Measurements from ENCODE around the gene ETV3. TPM values are rescaled to one million over a fixed set of nuclear protein-coding genes. Genes with fewer than 3 reads are reported as not detected.
A peak's percentile ranks its signal among the peaks of the same experiment; 100 is the strongest.

ETV3 gene
- total and polyA plus RNA-seq, 2 of the 13 experiments (the other 11 are each of a cell fraction or from before 2014, with no cell fraction given): 4.2 to 5.8 TPM

GRCh38 chr1:157138220-157139051 lies at the start of gene ETV3 (continued):
- TF ChIP-seq WIZ (CRISPR knock-in tag; IDR thresholded peaks at IDR 0.05) (no peak), ZFP62 (CRISPR knock-in tag; IDR thresholded peaks at IDR 0.05) (no peak), ZNF83 (CRISPR knock-in tag; IDR thresholded peaks at IDR 0.05; ENCODE audit: borderline replicate concordance) (0 out of 2 replicates have a peak, but pooled peaks have one; percentile 16), YY1 (IDR thresholded peaks at IDR 0.05; ENCODE audit: insufficient read depth, insufficient replicate concordance, low read depth, low read length) (peak; percentile 24), EEA1 (CRISPR knock-in tag; IDR thresholded peaks at IDR 0.05; ENCODE audit: borderline replicate concordance) (no peak), PAWR (CRISPR knock-in tag; IDR thresholded peaks at IDR 0.05; ENCODE audit: borderline replicate concordance) (no peak), ZNF281 (CRISPR knock-in tag; IDR thresholded peaks at IDR 0.05; ENCODE audit: borderline replicate concordance) (peak; percentile 62; the same call in 1 of the 2 replicates), SAP130 (CRISPR knock-in tag; IDR thresholded peaks at IDR 0.05; ENCODE audit: low read depth) (peak; percentile 91), ZNF772 (CRISPR knock-in tag; IDR thresholded peaks at IDR 0.05) (no peak), ZNF567 (CRISPR knock-in tag; IDR thresholded peaks at IDR 0.05; ENCODE audit: borderline replicate concordance) (peak; percentile 78; the same call in 1 of the 2 replicates), ZNF383 (CRISPR knock-in tag; IDR thresholded peaks at IDR 0.05; ENCODE audit: borderline replicate concordance) (no peak), USF2 (IDR thresholded peaks at IDR 0.05; ENCODE audit: low read depth, low read length) (no peak), USF2 (CRISPR knock-in tag; IDR thresholded peaks at IDR 0.05; ENCODE audit: borderline replicate concordance) (no peak)
- TF ChIP-seq, protein P1, sequence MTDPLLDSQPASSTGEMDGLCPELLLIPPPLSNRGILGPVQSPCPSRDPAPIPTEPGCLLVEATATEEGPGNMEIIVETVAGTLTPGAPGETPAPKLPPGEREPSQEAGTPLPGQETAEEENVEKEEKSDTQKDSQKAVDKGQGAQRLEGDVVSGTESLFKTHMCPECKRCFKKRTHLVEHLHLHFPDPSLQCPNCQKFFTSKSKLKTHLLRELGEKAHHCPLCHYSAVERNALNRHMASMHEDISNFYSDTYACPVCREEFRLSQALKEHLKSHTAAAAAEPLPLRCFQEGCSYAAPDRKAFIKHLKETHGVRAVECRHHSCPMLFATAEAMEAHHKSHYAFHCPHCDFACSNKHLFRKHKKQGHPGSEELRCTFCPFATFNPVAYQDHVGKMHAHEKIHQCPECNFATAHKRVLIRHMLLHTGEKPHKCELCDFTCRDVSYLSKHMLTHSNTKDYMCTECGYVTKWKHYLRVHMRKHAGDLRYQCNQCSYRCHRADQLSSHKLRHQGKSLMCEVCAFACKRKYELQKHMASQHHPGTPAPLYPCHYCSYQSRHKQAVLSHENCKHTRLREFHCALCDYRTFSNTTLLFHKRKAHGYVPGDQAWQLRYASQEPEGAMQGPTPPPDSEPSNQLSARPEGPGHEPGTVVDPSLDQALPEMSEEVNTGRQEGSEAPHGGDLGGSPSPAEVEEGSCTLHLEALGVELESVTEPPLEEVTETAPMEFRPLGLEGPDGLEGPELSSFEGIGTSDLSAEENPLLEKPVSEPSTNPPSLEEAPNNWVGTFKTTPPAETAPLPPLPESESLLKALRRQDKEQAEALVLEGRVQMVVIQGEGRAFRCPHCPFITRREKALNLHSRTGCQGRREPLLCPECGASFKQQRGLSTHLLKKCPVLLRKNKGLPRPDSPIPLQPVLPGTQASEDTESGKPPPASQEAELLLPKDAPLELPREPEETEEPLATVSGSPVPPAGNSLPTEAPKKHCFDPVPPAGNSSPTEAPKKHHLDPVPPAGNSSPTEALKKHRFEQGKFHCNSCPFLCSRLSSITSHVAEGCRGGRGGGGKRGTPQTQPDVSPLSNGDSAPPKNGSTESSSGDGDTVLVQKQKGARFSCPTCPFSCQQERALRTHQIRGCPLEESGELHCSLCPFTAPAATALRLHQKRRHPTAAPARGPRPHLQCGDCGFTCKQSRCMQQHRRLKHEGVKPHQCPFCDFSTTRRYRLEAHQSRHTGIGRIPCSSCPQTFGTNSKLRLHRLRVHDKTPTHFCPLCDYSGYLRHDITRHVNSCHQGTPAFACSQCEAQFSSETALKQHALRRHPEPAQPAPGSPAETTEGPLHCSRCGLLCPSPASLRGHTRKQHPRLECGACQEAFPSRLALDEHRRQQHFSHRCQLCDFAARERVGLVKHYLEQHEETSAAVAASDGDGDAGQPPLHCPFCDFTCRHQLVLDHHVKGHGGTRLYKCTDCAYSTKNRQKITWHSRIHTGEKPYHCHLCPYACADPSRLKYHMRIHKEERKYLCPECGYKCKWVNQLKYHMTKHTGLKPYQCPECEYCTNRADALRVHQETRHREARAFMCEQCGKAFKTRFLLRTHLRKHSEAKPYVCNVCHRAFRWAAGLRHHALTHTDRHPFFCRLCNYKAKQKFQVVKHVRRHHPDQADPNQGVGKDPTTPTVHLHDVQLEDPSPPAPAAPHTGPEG (CRISPR knock-in tag; IDR thresholded peaks at IDR 0.05): no peak
- TF ChIP-seq, protein P2, sequence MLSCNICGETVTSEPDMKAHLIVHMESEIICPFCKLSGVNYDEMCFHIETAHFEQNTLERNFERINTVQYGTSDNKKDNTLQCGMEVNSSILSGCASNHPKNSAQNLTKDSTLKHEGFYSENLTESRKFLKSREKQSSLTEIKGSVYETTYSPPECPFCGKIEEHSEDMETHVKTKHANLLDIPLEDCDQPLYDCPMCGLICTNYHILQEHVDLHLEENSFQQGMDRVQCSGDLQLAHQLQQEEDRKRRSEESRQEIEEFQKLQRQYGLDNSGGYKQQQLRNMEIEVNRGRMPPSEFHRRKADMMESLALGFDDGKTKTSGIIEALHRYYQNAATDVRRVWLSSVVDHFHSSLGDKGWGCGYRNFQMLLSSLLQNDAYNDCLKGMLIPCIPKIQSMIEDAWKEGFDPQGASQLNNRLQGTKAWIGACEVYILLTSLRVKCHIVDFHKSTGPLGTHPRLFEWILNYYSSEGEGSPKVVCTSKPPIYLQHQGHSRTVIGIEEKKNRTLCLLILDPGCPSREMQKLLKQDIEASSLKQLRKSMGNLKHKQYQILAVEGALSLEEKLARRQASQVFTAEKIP (CRISPR knock-in tag; IDR thresholded peaks at IDR 0.05; ENCODE audit: borderline replicate concordance): no peak
